OCI-LY7 (cell line): ENCODE data around the gene CUX1.

Experiments
- CTCF ChIP-seq: fragments of 200-600 bp; sonication (generic); conservative IDR thresholded peaks from 2 replicates; pipeline ENCODE4 v1.5.1; 2014; ENCODE audit warnings: mild to moderate bottlenecking, antibody characterized with exemption, low read length, moderate library complexity, mixed read lengths
- EZH2phosphoT487 ChIP-seq: fragments of 200-600 bp; sonication (generic); IDR thresholded peaks from 2 replicates; pipeline ENCODE4 v1.6.1; 2018; ENCODE audit warnings: low read depth, borderline replicate concordance, mild to moderate bottlenecking, mixed run types, antibody characterized with exemption, low read length, moderate library complexity, mixed read lengths

- TF ChIP-seq CTCF (no peak), EZH2phosphoT487 (no peak)
Measured at GRCh38 chr7:101896316-101896715, 78.9 kb downstream of the CUX1 start.
